GM12891 (cell line): ENCODE data around the gene MRRF.

Experiments
- PAX5 ChIP-seq: IDR thresholded peaks from 2 replicates; pipeline ENCODE4 v1.6.1; 2011; ENCODE audit warnings: low read length, moderate library complexity, mild to moderate bottlenecking; ENCODE audit not compliant: insufficient read depth, severe bottlenecking
- POLR2A ChIP-seq: IDR thresholded peaks from 2 replicates; pipeline ENCODE4 v1.6.1; 2011; ENCODE audit warnings: low read depth, low read length, control low read depth
- POLR2AphosphoS5 ChIP-seq: IDR thresholded peaks from 2 replicates; pipeline ENCODE4 v1.6.1; 2011; ENCODE audit warnings: low read depth, low read length, control low read depth
- TAF1 ChIP-seq: IDR thresholded peaks from 2 replicates; pipeline ENCODE4 v1.6.1; 2011; ENCODE audit warnings: low read depth, low read length, control low read depth

DNA sequence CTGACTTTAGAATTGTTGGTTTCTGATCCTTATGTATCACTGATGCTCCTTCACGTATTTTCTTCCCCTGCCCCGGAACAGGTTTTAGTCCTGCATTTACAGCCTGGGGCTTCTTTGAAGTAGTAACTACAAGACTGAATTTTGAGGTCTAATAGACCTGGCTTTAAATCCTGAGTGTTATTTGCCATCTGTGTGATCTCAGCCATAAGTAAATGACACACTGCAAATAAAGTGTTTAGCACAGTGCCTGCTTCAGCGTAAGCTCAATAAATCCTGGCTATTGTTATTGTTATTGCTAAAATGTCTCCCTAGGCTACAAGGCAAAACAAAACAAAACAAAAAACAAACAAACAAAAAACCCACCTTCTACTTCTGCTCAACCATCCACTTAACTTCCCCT, 20.3 kb upstream of the MRRF start:
- no peak for TF ChIP-seq POLR2AphosphoS5
- no peak for TF ChIP-seq TAF1
- TF ChIP-seq POLR2A: no peak
- TF ChIP-seq PAX5: no peak
